ENCODE results near the gene PNPLA3.

PNPLA3 gene

GRCh38 chr22:43925433-43926348, 2.1 kb downstream of the PNPLA3 start:
- Histone ChIP-seq H3K4me1 (ENCODE audit: control insufficient read depth, insufficient read depth, low read length) (peaks cover 4% of the 10 kb centered on the region), H3K36me3 (ENCODE audit: control insufficient read depth in 2 of 2, insufficient read depth in 2 of 2, low read length in 2 of 2) (no peaks in the 10 kb centered on the region), H3K27ac (ENCODE audit: low read length) (no peak overlapping the region), H3K9me3 (ENCODE audit: control insufficient read depth in 2 of 2, low read length in 2 of 2) (no peaks in the 10 kb centered on the region), H3K27me3 (ENCODE audit: control insufficient read depth in 1 of 2, insufficient read depth in 2 of 2, low read length in 2 of 2) (peaks cover 12 to 19% of the 10 kb centered on the region in 2 donors), H3K4me3 (ENCODE audit: low read length in 2 of 2) (no peak overlapping the region), H3K9ac (ENCODE audit: low read length in 2 of 2) (no peak overlapping the region)

DNA sequence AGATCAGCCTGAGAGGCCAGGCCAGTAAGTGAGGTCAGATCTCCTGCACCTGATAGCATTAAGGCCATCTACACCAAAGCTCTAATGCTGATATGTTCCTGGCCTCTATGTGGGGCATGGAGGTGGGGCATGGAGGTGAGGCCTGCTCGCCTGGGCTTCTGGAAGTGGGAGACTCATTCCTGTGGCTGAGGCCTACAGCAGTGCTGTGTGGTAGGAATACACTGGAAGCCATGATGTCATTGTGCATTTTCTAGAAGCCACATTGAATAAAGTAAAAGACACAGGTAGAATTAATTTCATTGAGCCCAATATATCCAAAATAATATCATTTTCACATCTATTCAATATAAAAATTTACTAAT, 2.7 kb downstream of the PNPLA3 start:
- H3K9me3 ChIP-seq (ENCODE audit: control insufficient read depth in 2 of 2, low read length in 2 of 2), result no peaks in the 10 kb centered on the region
- H3K27ac ChIP-seq (ENCODE audit: low read length), result no peak overlapping the region
- H3K4me3 ChIP-seq (ENCODE audit: low read length in 2 of 2), result no peak overlapping the region
- no peak overlapping the region for H3K9ac ChIP-seq (ENCODE audit: low read length in 2 of 2)
- peaks cover 4% of the 10 kb centered on the region for H3K4me1 ChIP-seq (ENCODE audit: control insufficient read depth, insufficient read depth, low read length)
- peaks cover 12 to 19% of the 10 kb centered on the region in 2 donors for H3K27me3 ChIP-seq (ENCODE audit: control insufficient read depth in 1 of 2, insufficient read depth in 2 of 2, low read length in 2 of 2)
- H3K36me3 ChIP-seq (ENCODE audit: control insufficient read depth in 2 of 2, insufficient read depth in 2 of 2, low read length in 2 of 2), result no peaks in the 10 kb centered on the region

DNA sequence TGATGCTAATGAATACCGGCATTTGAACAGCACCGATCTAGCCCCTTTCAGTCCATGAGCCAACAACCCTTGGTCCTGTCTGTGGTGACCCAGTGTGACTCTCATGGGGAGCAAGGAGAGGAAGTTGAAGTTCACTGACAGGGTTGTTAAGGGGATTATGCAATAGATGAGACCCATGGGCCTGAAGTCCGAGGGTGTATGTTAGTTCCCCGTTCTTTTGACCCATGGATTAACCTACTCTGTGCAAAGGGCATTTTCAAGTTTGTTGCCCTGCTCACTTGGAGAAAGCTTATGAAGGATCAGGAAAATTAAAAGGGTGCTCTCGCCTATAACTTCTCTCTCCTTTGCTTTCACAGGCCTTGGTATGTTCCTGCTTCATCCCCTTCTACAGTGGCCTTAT, 4.9 kb downstream of the PNPLA3 start:
- Histone ChIP-seq H3K4me3 (ENCODE audit: low read length in 2 of 2) (no peak overlapping the region), H3K27me3 (ENCODE audit: control insufficient read depth in 1 of 2, insufficient read depth in 2 of 2, low read length in 2 of 2) (peaks cover 12% of the 10 kb centered on the region in 2 donors), H3K27ac (ENCODE audit: low read length) (no peak overlapping the region), H3K4me1 (ENCODE audit: control insufficient read depth, insufficient read depth, low read length) (peaks cover 4% of the 10 kb centered on the region), H3K36me3 (ENCODE audit: control insufficient read depth in 2 of 2, insufficient read depth in 2 of 2, low read length in 2 of 2) (no peaks in the 10 kb centered on the region), H3K9ac (ENCODE audit: low read length in 2 of 2) (no peak overlapping the region), H3K9me3 (ENCODE audit: control insufficient read depth in 2 of 2, low read length in 2 of 2) (no peaks in the 10 kb centered on the region)

GRCh38 chr22:43928908-43929307, 5.3 kb downstream of the PNPLA3 start:
- no peaks in the 10 kb centered on the region for H3K4me1 ChIP-seq (ENCODE audit: control insufficient read depth, insufficient read depth, low read length)
- H3K9me3 ChIP-seq (ENCODE audit: control insufficient read depth in 2 of 2, low read length in 2 of 2), result no peaks in the 10 kb centered on the region
- H3K4me3 ChIP-seq (ENCODE audit: low read length in 2 of 2), result no peak overlapping the region
- H3K9ac ChIP-seq (ENCODE audit: low read length in 2 of 2), result no peak overlapping the region
- H3K36me3 ChIP-seq (ENCODE audit: control insufficient read depth in 2 of 2, insufficient read depth in 2 of 2, low read length in 2 of 2), result no peaks in the 10 kb centered on the region
- H3K27me3 ChIP-seq (ENCODE audit: control insufficient read depth in 1 of 2, insufficient read depth in 2 of 2, low read length in 2 of 2), result peaks cover 12% of the 10 kb centered on the region in 2 donors
- no peak overlapping the region for H3K27ac ChIP-seq (ENCODE audit: low read length)

DNA sequence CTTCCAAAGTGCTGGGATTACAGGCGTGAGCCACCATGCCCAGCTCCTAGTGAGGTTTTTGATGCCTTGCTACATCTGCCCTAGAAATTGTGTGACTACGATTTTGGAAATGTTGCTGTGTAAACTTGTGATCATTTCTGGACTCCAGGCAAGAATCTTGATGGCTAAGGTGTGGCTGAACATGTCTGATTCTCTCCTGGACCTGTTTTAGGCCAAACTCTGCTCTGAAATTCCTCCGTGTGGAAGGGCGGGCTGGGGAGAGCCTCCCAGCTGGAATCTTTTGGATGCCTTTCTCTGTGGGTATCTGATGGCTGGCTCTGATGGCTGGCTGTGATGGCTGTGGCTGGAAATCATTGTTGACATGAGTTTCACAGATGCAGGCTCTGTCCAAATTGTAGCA, 8.2 kb downstream of the PNPLA3 start:
- Histone ChIP-seq H3K36me3 (ENCODE audit: control insufficient read depth in 2 of 2, insufficient read depth in 2 of 2, low read length in 2 of 2) (no peaks in the 10 kb centered on the region), H3K4me3 (ENCODE audit: low read length in 2 of 2) (no peak overlapping the region), H3K27ac (ENCODE audit: low read length) (no peak overlapping the region), H3K27me3 (ENCODE audit: control insufficient read depth in 1 of 2, insufficient read depth in 2 of 2, low read length in 2 of 2) (peaks cover 0 to 2% of the 10 kb centered on the region in 2 donors), H3K9me3 (ENCODE audit: control insufficient read depth in 2 of 2, low read length in 2 of 2) (no peaks in the 10 kb centered on the region), H3K9ac (ENCODE audit: low read length in 2 of 2) (no peak overlapping the region), H3K4me1 (ENCODE audit: control insufficient read depth, insufficient read depth, low read length) (no peaks in the 10 kb centered on the region)

DNA sequence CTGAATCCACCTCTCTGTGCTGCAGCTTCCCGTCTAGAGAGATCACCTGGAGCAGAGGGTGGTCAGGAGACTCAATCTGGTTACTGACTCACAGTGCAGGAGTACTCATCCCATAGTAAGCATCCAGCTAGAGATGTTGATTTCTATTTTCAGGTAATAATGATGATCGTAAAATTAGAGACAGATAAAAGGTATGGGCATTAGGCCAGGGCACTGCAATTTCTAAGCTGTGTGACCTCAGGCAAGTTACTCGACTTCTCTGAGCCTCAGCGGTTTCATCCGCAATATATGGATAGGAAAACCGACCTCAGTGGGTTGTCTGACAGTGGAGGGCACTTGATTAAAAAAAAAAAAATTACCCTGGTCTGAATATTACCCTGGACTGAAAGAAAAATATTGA, 17.8 kb downstream of the PNPLA3 start:
- Histone ChIP-seq H3K9me3 (ENCODE audit: control insufficient read depth in 2 of 2, low read length in 2 of 2) (peaks cover 0 to 5% of the 10 kb centered on the region in 2 donors), H3K4me3 (ENCODE audit: low read length in 2 of 2) (no peak overlapping the region), H3K4me1 (ENCODE audit: control insufficient read depth, insufficient read depth, low read length) (no peaks in the 10 kb centered on the region), H3K36me3 (ENCODE audit: control insufficient read depth in 2 of 2, insufficient read depth in 2 of 2, low read length in 2 of 2) (no peaks in the 10 kb centered on the region), H3K27me3 (ENCODE audit: control insufficient read depth in 1 of 2, insufficient read depth in 2 of 2, low read length in 2 of 2) (peaks cover 4 to 7% of the 10 kb centered on the region in 2 donors), H3K9ac (ENCODE audit: low read length in 2 of 2) (no peak overlapping the region), H3K27ac (ENCODE audit: low read length) (no peak overlapping the region)

- H3K4me3 ChIP-seq (ENCODE audit: low read length in 2 of 2), result no peak overlapping the region
- H3K27ac ChIP-seq (ENCODE audit: low read length), result no peak overlapping the region
- H3K4me1 ChIP-seq (ENCODE audit: control insufficient read depth, insufficient read depth, low read length), result no peaks in the 10 kb centered on the region
- H3K9me3 ChIP-seq (ENCODE audit: control insufficient read depth in 2 of 2, low read length in 2 of 2), result peaks cover 0 to 5% of the 10 kb centered on the region in 2 donors
- H3K9ac ChIP-seq (ENCODE audit: low read length in 2 of 2), result no peak overlapping the region
- peaks cover 4 to 7% of the 10 kb centered on the region in 2 donors for H3K27me3 ChIP-seq (ENCODE audit: control insufficient read depth in 1 of 2, insufficient read depth in 2 of 2, low read length in 2 of 2)
- no peaks in the 10 kb centered on the region for H3K36me3 ChIP-seq (ENCODE audit: control insufficient read depth in 2 of 2, insufficient read depth in 2 of 2, low read length in 2 of 2)
Measured at GRCh38 chr22:43944670-43945430, 21.2 kb downstream of the PNPLA3 start.

DNA sequence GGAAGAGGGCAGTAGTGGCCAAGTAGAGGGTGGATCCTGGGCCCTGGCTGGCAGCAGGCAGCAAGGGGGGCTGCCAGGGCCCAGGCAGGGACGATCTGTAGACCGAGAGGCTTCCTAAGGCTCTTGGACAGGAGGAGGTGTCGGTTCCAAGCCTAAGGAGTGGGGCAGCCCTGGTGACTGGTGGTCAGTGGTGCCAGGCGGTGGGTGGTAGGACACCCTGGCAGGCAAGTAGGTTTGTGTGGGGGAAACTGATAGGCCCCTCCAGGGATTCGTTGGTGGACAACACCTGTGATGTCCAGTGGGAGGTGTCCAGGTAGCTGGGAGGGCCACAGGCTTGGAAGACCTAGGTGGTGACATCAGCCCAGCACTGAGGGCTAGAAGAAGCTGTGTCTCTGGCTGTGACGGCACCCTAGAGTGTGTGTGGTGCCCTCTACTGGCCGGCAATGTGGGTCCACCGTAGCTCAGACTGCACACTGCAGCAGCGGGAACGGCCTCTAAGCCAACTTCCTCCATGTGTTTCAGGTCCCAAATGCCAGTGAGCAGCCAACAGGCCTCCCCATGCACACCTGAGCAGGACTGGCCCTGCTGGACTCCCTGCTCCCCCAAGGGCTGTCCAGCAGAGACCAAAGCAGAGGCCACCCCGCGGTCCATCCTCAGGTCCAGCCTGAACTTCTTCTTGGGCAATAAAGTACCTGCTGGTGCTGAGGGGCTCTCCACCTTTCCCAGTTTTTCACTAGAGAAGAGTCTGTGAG, 22.2 kb downstream of the PNPLA3 start:
- no peak overlapping the region for H3K4me3 ChIP-seq (ENCODE audit: low read length in 2 of 2)
- H3K27ac ChIP-seq (ENCODE audit: low read length), result no peak overlapping the region

GRCh38 chr22:43946384-43946667, 22.7 kb downstream of the PNPLA3 start:
- Histone ChIP-seq H3K27ac (ENCODE audit: low read length) (no peak overlapping the region), H3K4me3 (ENCODE audit: low read length in 2 of 2) (no peak overlapping the region), H3K27me3 (ENCODE audit: control insufficient read depth in 1 of 2, insufficient read depth in 2 of 2, low read length in 2 of 2) (peaks cover 4 to 7% of the 10 kb centered on the region in 2 donors), H3K36me3 (ENCODE audit: control insufficient read depth in 2 of 2, insufficient read depth in 2 of 2, low read length in 2 of 2) (no peaks in the 10 kb centered on the region), H3K9me3 (ENCODE audit: control insufficient read depth in 2 of 2, low read length in 2 of 2) (peaks cover 0 to 5% of the 10 kb centered on the region in 2 donors), H3K9ac (ENCODE audit: low read length in 2 of 2) (no peak overlapping the region), H3K4me1 (ENCODE audit: control insufficient read depth, insufficient read depth, low read length) (no peaks in the 10 kb centered on the region)

More for the DNA sequence above, 22.2 kb downstream of the PNPLA3 start:
- Histone ChIP-seq H3K27me3 (ENCODE audit: control insufficient read depth in 1 of 2, insufficient read depth in 2 of 2, low read length in 2 of 2) (peaks cover 4 to 7% of the 10 kb centered on the region in 2 donors), H3K9ac (ENCODE audit: low read length in 2 of 2) (no peak overlapping the region), H3K4me1 (ENCODE audit: control insufficient read depth, insufficient read depth, low read length) (no peaks in the 10 kb centered on the region), H3K9me3 (ENCODE audit: control insufficient read depth in 2 of 2, low read length in 2 of 2) (peaks cover 0 to 5% of the 10 kb centered on the region in 2 donors), H3K36me3 (ENCODE audit: control insufficient read depth in 2 of 2, insufficient read depth in 2 of 2, low read length in 2 of 2) (no peaks in the 10 kb centered on the region)

DNA sequence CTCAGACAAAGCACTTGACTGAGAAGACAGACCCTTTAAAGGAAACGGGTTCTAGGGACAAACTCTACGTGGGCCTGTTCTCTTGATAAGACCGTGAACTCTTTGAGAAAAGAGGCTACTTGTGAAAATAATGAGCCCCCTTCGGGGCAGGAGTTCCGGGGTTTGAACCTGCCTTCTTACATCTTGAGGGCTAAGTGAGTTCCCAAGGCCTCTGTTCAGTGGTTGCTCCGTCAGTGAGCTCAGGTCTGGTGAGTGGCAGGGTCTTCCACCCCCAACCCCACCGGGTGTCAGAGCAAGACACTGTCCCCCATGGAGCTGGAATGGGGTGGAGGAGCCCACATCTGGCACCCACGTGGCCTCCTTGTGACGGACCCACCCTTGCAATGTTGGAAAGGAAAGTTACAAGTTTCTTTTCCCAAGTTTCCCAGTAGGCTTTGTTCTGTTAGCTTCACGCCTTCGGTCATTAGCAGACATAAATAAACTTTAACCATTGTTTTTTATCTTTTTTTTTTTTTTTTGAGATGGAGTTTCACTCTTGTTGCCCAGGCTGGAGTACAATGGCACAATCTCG, 25.3 kb downstream of the PNPLA3 start:
- no peak overlapping the region for H3K27ac ChIP-seq (ENCODE audit: low read length)
- no peak overlapping the region for H3K9ac ChIP-seq (ENCODE audit: low read length in 2 of 2)
- no peak overlapping the region for H3K4me3 ChIP-seq (ENCODE audit: low read length in 2 of 2)
- peaks cover 4 to 7% of the 10 kb centered on the region in 2 donors for H3K27me3 ChIP-seq (ENCODE audit: control insufficient read depth in 1 of 2, insufficient read depth in 2 of 2, low read length in 2 of 2)
- no peaks in the 10 kb centered on the region for H3K4me1 ChIP-seq (ENCODE audit: control insufficient read depth, insufficient read depth, low read length)
- no peaks in the 10 kb centered on the region for H3K9me3 ChIP-seq (ENCODE audit: control insufficient read depth in 2 of 2, low read length in 2 of 2)
- no peaks in the 10 kb centered on the region for H3K36me3 ChIP-seq (ENCODE audit: control insufficient read depth in 2 of 2, insufficient read depth in 2 of 2, low read length in 2 of 2)

All from stomach smooth muscle (tissue), 2 donors.